Mesothelial cell of epicardium (in vitro differentiated cells): ENCODE measurements around the gene EHMT1. TPM values are rescaled to one million over a fixed set of nuclear protein-coding genes. Genes with fewer than 3 reads are reported as not detected.
"Not testable (repeated sequence)": the region's sequence is repeated elsewhere in the genome, so short reads cannot be mapped to it uniquely, and the experiment has no call there.

Source experiments
- DNase-seq, 2 experiments: peaks; one replicate each; pipeline ENCODE4 v3.0.0; 2021; ENCODE audit warnings: low spot score in 2 of 2; ENCODE audit not compliant: unreplicated experiment in 2 of 2
- H3K27ac Mint-ChIP-seq: 2 replicates; pipeline ENCODE4 v1.8.0; 2021; ENCODE audit warnings: mixed read lengths
- H3K27me3 Mint-ChIP-seq: 2 replicates; pipeline ENCODE4 v1.8.0; 2021; ENCODE audit warnings: low read depth, mixed read lengths
- H3K36me3 Mint-ChIP-seq: 2 replicates; pipeline ENCODE4 v1.8.0; 2021; ENCODE audit warnings: mixed read lengths
- H3K4me1 Mint-ChIP-seq: 2 replicates; pipeline ENCODE4 v1.8.0; 2021; ENCODE audit warnings: mixed read lengths
- H3K4me3 Mint-ChIP-seq: 2 replicates; pipeline ENCODE4 v1.8.0; 2021; ENCODE audit warnings: mild to moderate bottlenecking, moderate library complexity, mixed read lengths
- H3K9me3 Mint-ChIP-seq: 2 replicates; pipeline ENCODE4 v1.8.0; 2021; ENCODE audit warnings: mixed read lengths
- CTCF ChIP-seq: fragments of 200-600 bp; sonication (generic); IDR thresholded peaks from one replicate; pipeline ENCODE4 v1.5.0; 2021; ENCODE audit warnings: antibody characterized with exemption; ENCODE audit not compliant: unreplicated experiment
- total RNA-seq: library from RNA; stranded (reverse); gene quantifications from 3 replicates; pipeline ENCODE4 v1.2.1, GENCODE V29; 2021

Gene EHMT1
- total RNA-seq, 1 donor from 2014 or later: 147 TPM

- no peak for DNase-seq
- TF ChIP-seq CTCF: no peak
- peaks cover 9% of the 10 kb centered on the region for H3K4me1 Mint-ChIP-seq
- H3K9me3 Mint-ChIP-seq: no peaks in the 10 kb centered on the region
- H3K4me3 Mint-ChIP-seq: peak overlapping the region; percentile 19
- H3K27me3 Mint-ChIP-seq: no peaks in the 10 kb centered on the region
- H3K36me3 Mint-ChIP-seq: peaks cover 6% of the 10 kb centered on the region
- H3K27ac Mint-ChIP-seq: no peak overlapping the region
Measured at GRCh38 chr9:137592767-137593166, 26.0 kb upstream of the EHMT1 start.

- H3K4me3 Mint-ChIP-seq: peak overlapping the region; percentile 19
- H3K36me3 Mint-ChIP-seq: peaks cover 2% of the 10 kb centered on the region
- H3K27me3 Mint-ChIP-seq: peaks cover under 1% of the 10 kb centered on the region
- no peak overlapping the region for H3K27ac Mint-ChIP-seq
- no peak for DNase-seq
- TF ChIP-seq CTCF: no peak
- H3K9me3 Mint-ChIP-seq: no peaks in the 10 kb centered on the region
- H3K4me1 Mint-ChIP-seq: peaks cover 9% of the 10 kb centered on the region
Measured at GRCh38 chr9:137593176-137593575, 25.6 kb upstream of the EHMT1 start.

GRCh38 chr9:137596577-137596976 is 22.2 kb upstream of the EHMT1 start:
- DNase-seq, H3K4me1 Mint-ChIP-seq, H3K9me3 Mint-ChIP-seq, H3K27me3 Mint-ChIP-seq, H3K4me3 Mint-ChIP-seq, H3K36me3 Mint-ChIP-seq, H3K27ac Mint-ChIP-seq: not testable (repeated sequence)

- Mint-ChIP-seq H3K36me3 (no peaks in the 10 kb centered on the region), H3K4me3 (no peak overlapping the region), H3K9me3 (no peaks in the 10 kb centered on the region), H3K4me1 (no peaks in the 10 kb centered on the region), H3K27me3 (peaks cover 22% of the 10 kb centered on the region), H3K27ac (no peak overlapping the region)
- DNase-seq: no peak
- TF ChIP-seq CTCF: no peak
Measured at GRCh38 chr9:137598943-137599342, 19.9 kb upstream of the EHMT1 start.

GRCh38 chr9:137602661-137603060 is 16.1 kb upstream of the EHMT1 start:
- H3K27ac Mint-ChIP-seq: no peak overlapping the region
- no peak overlapping the region for H3K4me3 Mint-ChIP-seq
- H3K36me3 Mint-ChIP-seq: no peaks in the 10 kb centered on the region
- TF ChIP-seq CTCF: no peak
- peaks cover 37% of the 10 kb centered on the region for H3K27me3 Mint-ChIP-seq
- no peaks in the 10 kb centered on the region for H3K9me3 Mint-ChIP-seq
- no peak for DNase-seq
- H3K4me1 Mint-ChIP-seq: peaks cover 11% of the 10 kb centered on the region

GRCh38 chr9:137603879-137604278 is 14.9 kb upstream of the EHMT1 start:
- DNase-seq: no peak
- Mint-ChIP-seq H3K9me3 (no peaks in the 10 kb centered on the region), H3K36me3 (no peaks in the 10 kb centered on the region), H3K27ac (no peak overlapping the region), H3K27me3 (peaks cover 32% of the 10 kb centered on the region), H3K4me3 (peak overlapping the region; percentile 55), H3K4me1 (peaks cover 11% of the 10 kb centered on the region)
- no peak for TF ChIP-seq CTCF
